GM12875 (cell line): Measurements from ENCODE around the gene IQGAP3.

Source experiments
- H3K4me3 ChIP-seq: one replicate; pipeline ENCODE4 v1.5.1; 2011; ENCODE audit warnings: low read depth, low read length, control low read depth
- CTCF ChIP-seq: IDR thresholded peaks from 2 replicates; pipeline ENCODE4 v1.5.1; 2011; ENCODE audit warnings: low read depth, mild to moderate bottlenecking, control low read depth, inconsistent platforms, low read length, moderate library complexity, borderline replicate concordance; ENCODE audit not compliant: insufficient read depth

Gene IQGAP3

GRCh38 chr1:156549831-156550230, 22.5 kb downstream of the IQGAP3 start:
- TF ChIP-seq CTCF = no peak
- no peak overlapping the region for H3K4me3 ChIP-seq

GRCh38 chr1:156549390-156549789, 23.0 kb downstream of the IQGAP3 start:
- H3K4me3 ChIP-seq = no peak overlapping the region
- TF ChIP-seq CTCF = no peak

GRCh38 chr1:156547982-156548381, 24.4 kb downstream of the IQGAP3 start:
- H3K4me3 ChIP-seq = no peak overlapping the region
- no peak for TF ChIP-seq CTCF

GRCh38 chr1:156547434-156547833, 24.9 kb downstream of the IQGAP3 start:
- no peak overlapping the region for H3K4me3 ChIP-seq

GRCh38 chr1:156546267-156546666, 26.1 kb downstream of the IQGAP3 start:
- no peak for TF ChIP-seq CTCF
- no peak overlapping the region for H3K4me3 ChIP-seq

More at GRCh38 chr1:156547434-156547833, 24.9 kb downstream of the IQGAP3 start:
- TF ChIP-seq CTCF = no peak

- no peak for TF ChIP-seq CTCF
- no peak overlapping the region for H3K4me3 ChIP-seq
These were observed 27.7 kb downstream of the IQGAP3 start for GRCh38 chr1:156544592-156545102.

GRCh38 chr1:156543066-156543465, 29.3 kb downstream of the IQGAP3 start:
- TF ChIP-seq CTCF = no peak
- H3K4me3 ChIP-seq = no peak overlapping the region
